Measurements from ENCODE around the gene LAMP5.

DNA sequence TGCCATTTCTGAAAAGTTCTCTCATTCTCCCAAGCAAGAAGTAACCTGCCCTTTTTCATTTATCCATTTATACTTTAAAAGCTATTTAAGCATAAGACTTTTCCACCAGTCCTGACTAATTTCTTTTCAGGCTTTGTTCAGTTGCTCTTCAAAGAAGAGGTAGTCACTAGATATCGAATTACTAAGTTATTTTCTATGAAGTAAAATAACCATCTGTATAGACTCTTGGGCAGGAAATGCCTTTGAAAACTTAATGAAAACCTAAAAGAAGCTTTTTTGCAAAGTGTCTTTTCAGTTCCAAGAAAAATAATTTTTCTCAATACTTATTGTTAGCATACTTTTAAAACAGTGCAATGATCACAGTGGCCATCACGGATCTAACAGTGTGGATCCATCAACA, 31.3 kb upstream of the LAMP5 start:
- no peak for TF ChIP-seq MAFK (conservative IDR thresholded peaks at IDR 0.05 in 1 of 2, IDR thresholded peaks at IDR 0.05 in 1 of 2; ENCODE audit: low read length in 2 of 2)
- TF ChIP-seq, protein P1, sequence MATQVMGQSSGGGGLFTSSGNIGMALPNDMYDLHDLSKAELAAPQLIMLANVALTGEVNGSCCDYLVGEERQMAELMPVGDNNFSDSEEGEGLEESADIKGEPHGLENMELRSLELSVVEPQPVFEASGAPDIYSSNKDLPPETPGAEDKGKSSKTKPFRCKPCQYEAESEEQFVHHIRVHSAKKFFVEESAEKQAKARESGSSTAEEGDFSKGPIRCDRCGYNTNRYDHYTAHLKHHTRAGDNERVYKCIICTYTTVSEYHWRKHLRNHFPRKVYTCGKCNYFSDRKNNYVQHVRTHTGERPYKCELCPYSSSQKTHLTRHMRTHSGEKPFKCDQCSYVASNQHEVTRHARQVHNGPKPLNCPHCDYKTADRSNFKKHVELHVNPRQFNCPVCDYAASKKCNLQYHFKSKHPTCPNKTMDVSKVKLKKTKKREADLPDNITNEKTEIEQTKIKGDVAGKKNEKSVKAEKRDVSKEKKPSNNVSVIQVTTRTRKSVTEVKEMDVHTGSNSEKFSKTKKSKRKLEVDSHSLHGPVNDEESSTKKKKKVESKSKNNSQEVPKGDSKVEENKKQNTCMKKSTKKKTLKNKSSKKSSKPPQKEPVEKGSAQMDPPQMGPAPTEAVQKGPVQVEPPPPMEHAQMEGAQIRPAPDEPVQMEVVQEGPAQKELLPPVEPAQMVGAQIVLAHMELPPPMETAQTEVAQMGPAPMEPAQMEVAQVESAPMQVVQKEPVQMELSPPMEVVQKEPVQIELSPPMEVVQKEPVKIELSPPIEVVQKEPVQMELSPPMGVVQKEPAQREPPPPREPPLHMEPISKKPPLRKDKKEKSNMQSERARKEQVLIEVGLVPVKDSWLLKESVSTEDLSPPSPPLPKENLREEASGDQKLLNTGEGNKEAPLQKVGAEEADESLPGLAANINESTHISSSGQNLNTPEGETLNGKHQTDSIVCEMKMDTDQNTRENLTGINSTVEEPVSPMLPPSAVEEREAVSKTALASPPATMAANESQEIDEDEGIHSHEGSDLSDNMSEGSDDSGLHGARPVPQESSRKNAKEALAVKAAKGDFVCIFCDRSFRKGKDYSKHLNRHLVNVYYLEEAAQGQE (IDR thresholded peaks at IDR 0.05; ENCODE audit: borderline replicate concordance in 1 of 2, low read depth in 1 of 2, low read length in 2 of 2): no peak
- TF ChIP-seq MAFG (CRISPR knock-in tag; IDR thresholded peaks at IDR 0.05): no peak
- no peak for TF ChIP-seq ZNF7 (CRISPR knock-in tag; IDR thresholded peaks at IDR 0.05)
